GM19455 (cell line): Measurements from ENCODE around the gene U2AF2.

ENCODE experiments used
- ATAC-seq: cut with Tn5 transposase; IDR thresholded peaks from one replicate; pipeline ENCODE4 v1.9.1; 2021; ENCODE audit not compliant: unreplicated experiment

Gene U2AF2

GRCh38 chr19:55655648-55656040, 809 bp downstream of the U2AF2 start:
- no peak for ATAC-seq

GRCh38 chr19:55656552-55656951, 1.7 kb downstream of the U2AF2 start:
- no peak for ATAC-seq

- no peak for ATAC-seq
These were observed 2.3 kb downstream of the U2AF2 start for GRCh38 chr19:55656988-55657747.

DNA sequence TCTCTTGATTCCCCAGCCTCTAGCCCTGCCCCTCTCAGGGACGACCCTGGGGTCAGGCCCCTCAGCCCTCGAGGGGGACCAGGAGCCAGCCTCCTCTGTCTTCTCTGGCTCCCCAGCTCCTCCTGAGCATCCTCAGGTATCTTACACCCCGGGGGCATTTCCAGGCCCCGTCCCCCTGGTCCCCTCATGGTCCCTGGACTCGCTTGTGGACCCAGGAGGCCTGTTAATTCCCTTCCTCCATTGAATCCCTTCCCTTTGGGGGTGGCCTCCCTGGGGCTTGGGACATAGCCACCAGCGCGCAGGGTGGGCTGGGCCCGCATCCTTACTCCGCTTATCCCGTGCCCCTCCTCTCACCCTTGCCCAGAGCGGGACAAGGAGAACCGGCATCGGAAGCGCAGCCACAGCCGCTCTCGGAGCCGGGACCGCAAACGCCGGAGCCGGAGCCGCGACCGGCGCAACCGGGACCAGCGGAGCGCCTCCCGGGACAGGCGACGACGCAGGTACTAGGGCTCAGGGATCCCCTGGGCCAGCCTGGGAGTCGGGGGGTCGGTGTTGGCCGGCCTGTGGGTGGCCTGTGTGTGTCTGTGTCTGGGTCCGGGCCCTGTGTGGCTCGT, 4.1 kb downstream of the U2AF2 start:
- ATAC-seq: no peak

GRCh38 chr19:55659822-55660221, 5.0 kb downstream of the U2AF2 start:
- no peak for ATAC-seq

DNA sequence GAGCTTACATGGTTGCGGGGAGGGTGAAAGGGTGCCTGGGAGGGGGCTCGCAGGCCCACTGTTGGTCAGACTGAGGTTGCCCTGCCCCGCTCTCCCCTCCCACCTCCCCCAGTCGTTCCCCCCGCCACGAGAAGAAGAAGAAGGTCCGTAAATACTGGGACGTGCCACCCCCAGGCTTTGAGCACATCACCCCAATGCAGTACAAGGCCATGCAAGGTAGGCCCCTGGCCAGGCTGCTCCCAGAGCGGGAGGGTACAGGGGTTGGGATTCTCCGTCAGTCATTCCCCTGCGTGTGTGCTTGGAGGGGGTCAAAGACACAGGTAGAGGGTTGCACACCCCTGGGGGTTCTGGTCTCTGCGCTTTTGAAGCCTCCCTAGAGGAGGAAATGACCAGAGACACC, 5.6 kb downstream of the U2AF2 start:
- no peak for ATAC-seq

DNA sequence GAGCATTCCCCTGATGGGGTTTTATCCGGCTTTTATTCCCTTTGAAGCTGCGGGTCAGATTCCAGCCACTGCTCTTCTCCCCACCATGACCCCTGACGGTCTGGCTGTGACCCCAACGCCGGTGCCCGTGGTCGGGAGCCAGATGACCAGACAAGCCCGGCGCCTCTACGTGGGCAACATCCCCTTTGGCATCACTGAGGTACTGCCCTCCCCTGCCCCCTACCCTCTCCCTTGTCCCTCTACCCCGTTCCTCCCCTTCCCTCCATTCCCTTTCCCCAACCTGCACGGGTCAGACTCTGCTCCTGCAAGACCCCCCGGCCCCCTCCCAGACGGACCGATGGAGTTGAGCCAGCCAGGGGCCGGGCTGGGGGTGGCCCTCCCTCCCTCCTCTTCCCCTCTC, 6.2 kb downstream of the U2AF2 start:
- no peak for ATAC-seq

- no peak for ATAC-seq
These were observed 7.0 kb downstream of the U2AF2 start for GRCh38 chr19:55661826-55662225.

GRCh38 chr19:55663846-55664536, 9.2 kb downstream of the U2AF2 start:
- ATAC-seq: no peak

GRCh38 chr19:55666343-55667005, 11.6 kb downstream of the U2AF2 start:
- ATAC-seq: no peak

DNA sequence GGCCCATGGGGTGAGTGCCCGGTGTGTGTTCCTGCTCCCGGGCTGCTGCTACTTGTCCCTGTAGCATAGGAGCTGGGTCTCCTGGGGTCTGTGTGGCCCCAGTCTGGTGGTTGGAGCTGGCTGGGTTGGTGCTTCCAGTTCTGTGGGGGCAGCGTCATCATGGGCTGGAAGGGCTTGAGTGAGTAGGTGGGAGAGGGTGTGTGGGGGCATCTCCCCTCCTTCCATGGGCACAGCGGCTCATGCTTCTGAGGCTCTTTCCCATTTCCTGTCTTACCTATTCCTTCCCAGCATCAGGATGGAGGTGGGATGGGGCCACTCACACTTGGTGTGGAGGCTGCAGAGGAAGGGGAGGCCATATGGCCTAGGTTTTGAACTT, 12.2 kb downstream of the U2AF2 start:
- no peak for ATAC-seq

DNA sequence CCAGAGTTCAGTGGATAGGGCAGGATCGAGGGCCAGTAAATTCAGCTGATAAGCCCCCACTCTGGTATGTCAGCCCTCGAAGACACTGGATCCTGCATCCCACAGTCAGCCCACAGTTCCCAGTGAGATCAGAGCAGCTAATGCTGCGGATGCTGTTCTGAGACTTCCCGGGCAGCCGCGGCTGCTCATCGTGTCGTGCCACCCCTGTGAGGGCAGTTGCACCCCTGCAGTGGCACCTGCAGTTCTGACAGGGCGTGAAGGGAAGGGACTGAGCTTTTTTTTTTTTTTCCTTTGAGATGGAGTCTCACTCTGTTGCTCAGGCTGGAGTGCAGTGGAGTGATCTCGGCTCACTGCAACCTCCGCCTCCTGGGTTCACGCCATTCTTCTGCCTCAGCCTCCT, 12.7 kb downstream of the U2AF2 start:
- ATAC-seq: no peak

DNA sequence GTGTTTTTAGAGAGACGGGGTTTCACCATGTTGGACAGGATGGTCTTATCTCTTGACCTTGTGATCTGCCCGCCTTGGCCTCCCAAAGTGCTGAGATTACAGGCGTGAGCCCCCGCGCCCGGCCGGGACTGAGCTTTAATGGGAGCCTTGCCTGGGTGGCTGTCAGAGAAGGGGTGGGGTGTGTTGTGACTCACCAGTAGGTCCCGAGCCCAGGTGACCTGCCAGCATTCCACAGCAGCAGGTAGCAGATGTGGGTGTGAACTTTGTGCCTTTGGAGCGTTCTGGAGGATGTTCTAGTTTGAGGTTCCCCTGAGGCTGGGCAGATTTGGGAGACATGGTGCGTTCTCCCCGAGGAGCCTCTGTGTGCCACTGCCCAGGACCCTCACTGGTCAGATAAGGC, 13.1 kb downstream of the U2AF2 start:
- ATAC-seq: no peak

DNA sequence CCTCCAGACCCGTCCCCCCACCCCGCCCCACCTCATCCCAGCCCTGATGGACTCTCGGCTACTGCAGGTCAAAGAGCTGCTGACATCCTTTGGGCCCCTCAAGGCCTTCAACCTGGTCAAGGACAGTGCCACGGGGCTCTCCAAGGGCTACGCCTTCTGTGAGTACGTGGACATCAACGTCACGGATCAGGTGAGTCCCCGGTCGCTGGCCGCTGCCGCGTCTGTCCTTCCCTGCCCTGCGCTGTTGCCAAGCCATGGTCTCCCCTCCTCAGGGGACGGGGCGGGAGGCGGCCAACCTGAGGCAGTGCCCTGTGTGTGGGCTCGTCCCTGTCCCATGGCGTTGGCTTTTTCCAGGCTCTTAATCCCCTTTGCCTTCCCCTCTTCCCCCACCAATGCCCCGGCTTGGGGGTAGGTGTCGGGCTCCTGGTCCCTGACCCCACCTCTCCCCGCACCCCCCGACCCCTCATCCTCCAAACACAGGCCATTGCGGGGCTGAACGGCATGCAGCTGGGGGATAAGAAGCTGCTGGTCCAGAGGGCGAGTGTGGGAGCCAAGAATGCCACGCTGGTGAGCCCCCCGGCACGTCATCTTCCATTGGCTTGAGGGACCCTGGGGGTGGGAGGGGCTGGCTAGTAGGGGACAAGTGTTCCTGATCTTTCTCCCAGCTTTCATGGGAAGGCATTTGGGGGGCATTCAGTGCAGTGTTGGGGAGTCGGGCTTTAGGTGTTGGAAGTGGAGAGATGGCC, 13.9 kb downstream of the U2AF2 start:
- ATAC-seq: no peak

DNA sequence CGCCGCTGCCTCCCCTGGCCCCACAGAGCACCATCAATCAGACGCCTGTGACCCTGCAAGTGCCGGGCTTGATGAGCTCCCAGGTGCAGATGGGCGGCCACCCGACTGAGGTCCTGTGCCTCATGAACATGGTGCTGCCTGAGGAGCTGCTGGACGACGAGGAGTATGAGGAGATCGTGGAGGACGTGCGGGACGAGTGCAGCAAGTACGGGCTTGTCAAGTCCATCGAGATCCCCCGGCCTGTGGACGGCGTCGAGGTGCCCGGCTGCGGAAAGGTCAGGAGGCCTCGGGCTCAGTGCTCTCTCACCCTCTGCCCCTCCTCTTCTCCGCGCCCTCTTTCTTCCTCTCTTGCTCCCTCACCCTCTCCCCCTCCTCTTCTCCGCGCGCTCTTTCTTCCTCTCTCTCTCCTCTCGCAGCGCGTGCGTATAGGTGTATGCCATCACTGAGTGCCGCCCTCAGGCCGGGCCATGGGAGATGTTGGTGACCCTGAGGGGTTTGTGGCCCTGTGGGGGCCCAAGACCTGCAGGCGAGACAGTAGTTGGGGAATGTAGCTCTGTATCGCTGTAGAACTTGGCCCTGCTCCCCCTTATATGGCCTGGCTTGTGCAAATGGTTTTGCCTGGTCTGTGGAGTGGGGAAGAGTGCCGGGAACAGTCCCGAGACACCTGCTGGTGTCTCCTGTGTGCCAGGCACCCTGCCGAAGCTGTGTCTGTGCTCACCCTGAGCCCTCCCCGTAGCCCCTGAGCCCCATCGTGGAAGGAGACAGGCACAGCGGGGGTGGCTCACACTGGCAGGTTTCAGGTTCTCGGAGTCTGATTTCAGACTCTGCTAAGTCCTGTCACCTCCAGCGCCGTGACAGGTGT, 14.8 kb downstream of the U2AF2 start:
- no peak for ATAC-seq

DNA sequence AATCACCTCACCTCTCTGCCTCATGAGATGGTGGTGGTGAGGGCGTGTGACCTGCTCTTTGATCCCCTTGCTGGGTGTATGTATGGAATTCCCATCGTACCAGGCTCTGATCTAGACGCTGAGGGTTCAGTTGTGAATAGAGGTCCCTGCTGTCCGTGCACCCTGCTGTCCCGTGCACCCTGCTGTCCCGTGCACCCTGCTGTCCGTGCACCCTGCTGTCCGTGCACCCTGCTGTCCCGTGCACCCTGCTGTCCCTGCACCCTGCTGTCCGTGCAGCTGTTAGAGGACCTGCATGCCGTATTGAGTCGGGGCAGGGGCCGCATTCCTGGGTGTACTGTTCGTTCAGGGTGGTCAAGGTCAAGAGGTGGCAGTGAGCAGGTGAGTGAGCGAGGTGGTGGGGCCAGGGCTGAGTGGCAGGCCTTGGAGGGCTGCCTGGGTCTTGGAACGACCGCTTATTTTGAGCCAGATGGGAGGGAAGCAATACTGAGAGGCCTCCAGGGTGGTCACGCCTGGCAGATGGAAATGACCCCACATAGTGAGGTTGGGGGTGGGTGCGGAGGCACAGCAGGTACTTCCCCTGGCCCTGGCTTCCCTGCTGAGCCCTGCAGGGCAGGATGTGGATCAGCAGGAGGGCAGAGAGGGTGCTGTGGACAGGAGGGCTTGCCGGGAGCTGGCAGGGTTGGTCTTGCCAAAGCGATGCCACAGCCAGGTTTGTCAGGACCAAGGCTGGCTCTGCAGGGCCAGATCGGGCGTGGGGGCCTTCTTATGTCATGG, 15.6 kb downstream of the U2AF2 start:
- no peak for ATAC-seq

DNA sequence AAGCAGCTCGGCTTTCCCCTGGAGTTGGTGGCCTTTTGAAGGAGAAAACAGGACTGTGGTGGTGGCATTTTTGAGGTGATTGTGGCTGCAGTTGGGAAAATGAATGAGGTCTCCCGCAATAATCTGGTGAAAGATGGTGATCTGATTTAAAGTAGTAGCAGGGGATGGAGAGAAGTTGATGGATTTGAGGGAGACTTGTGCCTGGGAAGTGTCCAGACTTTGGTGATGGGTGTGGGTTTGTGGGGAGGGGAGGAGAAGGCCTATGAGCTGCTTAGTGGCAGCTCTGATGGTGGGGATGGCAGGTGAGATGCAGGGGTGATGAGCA, 16.2 kb downstream of the U2AF2 start:
- ATAC-seq: no peak

GRCh38 chr19:55672418-55672817, 17.6 kb downstream of the U2AF2 start:
- no peak for ATAC-seq

DNA sequence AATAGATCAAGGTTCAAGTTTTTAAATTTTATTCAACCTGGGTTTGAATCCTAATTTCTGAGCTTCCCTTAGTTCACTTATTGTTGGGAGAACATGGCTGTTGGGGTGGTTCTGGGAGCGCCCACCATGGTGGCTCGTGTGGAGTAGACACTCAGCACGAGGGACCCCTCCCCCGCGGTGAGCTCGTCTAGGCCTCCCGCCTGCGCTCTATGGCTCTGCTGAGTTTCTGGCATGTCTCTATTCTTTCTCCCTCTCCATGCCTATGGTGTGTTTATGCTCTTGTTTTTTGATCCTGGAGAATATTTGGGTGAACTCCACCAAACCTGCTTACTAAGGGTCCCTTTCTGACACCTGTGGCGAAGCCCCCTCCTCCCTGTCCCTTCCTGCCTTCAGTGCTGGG, 18.6 kb downstream of the U2AF2 start:
- no peak for ATAC-seq

GRCh38 chr19:55673889-55674288, 19.1 kb downstream of the U2AF2 start:
- no peak for ATAC-seq
